ENCODE measurements around the gene KASH5. TPM values are rescaled to one million over a fixed set of nuclear protein-coding genes. Genes with fewer than 3 reads are reported as not detected.

The KASH5 gene
- total and polyA plus RNA-seq, 2 of the 4 experiments (the other 2 are of a cell fraction): not detected

GRCh38 chr19:49441960-49442350 lies 53.9 kb downstream of the KASH5 start:
- H3K9ac ChIP-seq (ENCODE audit: low read depth, low read length): no peak overlapping the region
- H2BK20ac ChIP-seq (ENCODE audit: low read depth, low read length): no peak overlapping the region
- intact Hi-C loops (cut with micrococcal nuclease) (no loop called here), dilution Hi-C loops (cut with HindIII; ENCODE audit: low sequenced_read_pairs, unreplicated experiment) (no loop called here), in situ Hi-C loops (cut with MboI; ENCODE audit: low sequenced_read_pairs) (loop anchor here (10.0 kb wide), 1 partner anchor 47 kb away; no protein-coding TSS in a partner anchor)
- H4K20me1 ChIP-seq (ENCODE audit: insufficient read depth, low read length): peaks cover 3% of the 10 kb centered on the region; the same call in 1 of the 2 replicates
- no peaks in the 10 kb centered on the region for H3K4me1 ChIP-seq (ENCODE audit: control insufficient read depth, insufficient read depth, low read length)
- BruUV-seq (replicated peaks): no TSS peak
- H2BK15ac ChIP-seq (ENCODE audit: low read depth, low read length): no peak overlapping the region
- H2AFZ ChIP-seq (replicated peaks; ENCODE audit: low read length, poor library complexity): no peak overlapping the region
- H3K79me1 ChIP-seq (ENCODE audit: low read depth in 1 of 2, low read length in 2 of 2): no peaks in the 10 kb centered on the region
- peaks cover 3% of the 10 kb centered on the region; the same call in 1 of the 2 replicates for H3K9me1 ChIP-seq (ENCODE audit: insufficient read depth, low read length)
- H3K23ac ChIP-seq (ENCODE audit: low read depth, low read length): no peak overlapping the region
- H3K56ac ChIP-seq (ENCODE audit: extremely low read depth, insufficient read depth, low read length): no peak overlapping the region
- no peak overlapping the region for H3K27ac ChIP-seq (ENCODE audit: insufficient read depth, low read length)
- H4K8ac ChIP-seq (ENCODE audit: low read depth in 2 of 2, low read length in 2 of 2): no peak overlapping the region
- H3K4me2 ChIP-seq (ENCODE audit: low read depth, low read length): no peak overlapping the region
- peaks cover 53% of the 10 kb centered on the region for H3K27me3 ChIP-seq (ENCODE audit: control insufficient read depth, insufficient read depth, low read length)
- no peak overlapping the region for H3K14ac ChIP-seq (replicated peaks; ENCODE audit: low read depth, low read length)
- no peak for TF ChIP-seq USF2 (IDR thresholded peaks at IDR 0.05; ENCODE audit: low read depth, low read length)
- no peak for TF ChIP-seq SMC3 (IDR thresholded peaks at IDR 0.05; ENCODE audit: low read depth, low read length)
- no peak for TF ChIP-seq MAZ (IDR thresholded peaks at IDR 0.05; ENCODE audit: borderline replicate concordance, low read depth, low read length)
- TF ChIP-seq MXI1 (IDR thresholded peaks at IDR 0.05; ENCODE audit: borderline replicate concordance, low read depth, low read length): no peak
- no peak for TF ChIP-seq FOS (IDR thresholded peaks at IDR 0.05; ENCODE audit: low read depth, low read length)
- no peak for TF ChIP-seq CHD1 (IDR thresholded peaks at IDR 0.05; ENCODE audit: low read depth, low read length)
- TF ChIP-seq RFX5 (IDR thresholded peaks at IDR 0.05; ENCODE audit: low read depth, low read length): no peak
- no peak for TF ChIP-seq MAFK (IDR thresholded peaks at IDR 0.05; ENCODE audit: low read depth, low read length)
- no peak for TF ChIP-seq RCOR1 (IDR thresholded peaks at IDR 0.05; ENCODE audit: insufficient replicate concordance, low read length)
- TF ChIP-seq ELK1 (IDR thresholded peaks at IDR 0.05; ENCODE audit: borderline replicate concordance, low read depth, low read length): no peak
- no peak for TF ChIP-seq NFE2L2 (IDR thresholded peaks at IDR 0.05; ENCODE audit: low read depth, low read length)
- TF ChIP-seq BHLHE40 (IDR thresholded peaks at IDR 0.05; ENCODE audit: low read depth, low read length): no peak
- TF ChIP-seq CTCF (conservative IDR thresholded peaks at IDR 0.05; ENCODE audit: low read depth, low read length): no peak
- ChIA-PET POLR2A (ENCODE audit: unreplicated experiment) (no interaction called here), CTCF (no interaction called here)
- no peak overlapping the region for H3K4ac ChIP-seq (ENCODE audit: low read depth, low read length)
- no peak overlapping the region for H3K18ac ChIP-seq (ENCODE audit: low read depth, low read length)
- H3K9me3 ChIP-seq (ENCODE audit: control insufficient read depth, insufficient read depth, low read length): no peaks in the 10 kb centered on the region
- WGBS, 2 experiments (ENCODE audit: extremely low coverage in 2 of 2, insufficient read length in 1 of 2): 32% methylated on average over 14 of the region's 14 CpGs; no CpG with 5 or more reads in 1 of the 2 experiments
- no peak overlapping the region for H2BK5ac ChIP-seq (ENCODE audit: low read depth, low read length, poor library complexity, severe bottlenecking)
- peaks cover 3% of the 10 kb centered on the region; the same call in 1 of the 2 replicates for H3K36me3 ChIP-seq (ENCODE audit: control insufficient read depth, insufficient read depth, low read length)
- no peak overlapping the region for H2AK9ac ChIP-seq (replicated peaks; ENCODE audit: low read depth, low read length, poor library complexity)
- no peak overlapping the region for H4K5ac ChIP-seq (ENCODE audit: low read depth, low read length)
- DNase-seq (no peak), ATAC-seq (ENCODE audit: low read depth) (no peak)
- H3K4me3 ChIP-seq (ENCODE audit: insufficient read depth, low read depth, low read length): no peak overlapping the region
- no peak overlapping the region for H4K91ac ChIP-seq (ENCODE audit: insufficient read depth, low read depth, low read length)
- H2BK120ac ChIP-seq (ENCODE audit: low read depth, low read length): no peak overlapping the region
- no peak overlapping the region for H2AK5ac ChIP-seq (ENCODE audit: low read depth, low read length)

Data from IMR-90 (cell line).